Jurkat, Clone E6-1 (cell line): Measurements from ENCODE around the gene LRSAM1.
A peak's percentile ranks its signal among the peaks of the same experiment; 100 is the strongest.

Source experiments
- DNase-seq: peaks from one replicate; pipeline ENCODE4 v3.0.0-alpha.2; 2011; ENCODE audit warnings: low read depth, low spot score
- H3K4me3 ChIP-seq: 2 replicates; pipeline ENCODE4 v1.5.1; 2011; ENCODE audit warnings: mild to moderate bottlenecking, low read length, control low read depth, moderate library complexity

The LRSAM1 gene

GRCh38 chr9:127525401-127526188 is 74.3 kb downstream of the LRSAM1 start:
- peak; percentile 24 for DNase-seq
- no peak overlapping the region for H3K4me3 ChIP-seq

GRCh38 chr9:127526655-127527559 is 75.6 kb downstream of the LRSAM1 start:
- H3K4me3 ChIP-seq: no peak overlapping the region
- DNase-seq: no peak

- no peak overlapping the region for H3K4me3 ChIP-seq
- no peak for DNase-seq
Observed at GRCh38 chr9:127527560-127528268, 76.4 kb downstream of the LRSAM1 start.

- no peak for DNase-seq
- H3K4me3 ChIP-seq: no peak overlapping the region
Observed at GRCh38 chr9:127528422-127529251, 77.3 kb downstream of the LRSAM1 start.

GRCh38 chr9:127529671-127530070 is 78.4 kb downstream of the LRSAM1 start:
- DNase-seq: no peak
- H3K4me3 ChIP-seq: no peak overlapping the region

GRCh38 chr9:127530206-127530941 is 79.1 kb downstream of the LRSAM1 start:
- H3K4me3 ChIP-seq: no peak overlapping the region
- no peak for DNase-seq

GRCh38 chr9:127531676-127532075 is 80.4 kb downstream of the LRSAM1 start:
- no peak for DNase-seq
- no peak overlapping the region for H3K4me3 ChIP-seq

- no peak for DNase-seq
Observed at GRCh38 chr9:127534250-127534906, 83.1 kb downstream of the LRSAM1 start.

GRCh38 chr9:127534931-127535330 is 83.6 kb downstream of the LRSAM1 start:
- no peak overlapping the region for H3K4me3 ChIP-seq
- DNase-seq: no peak

More at GRCh38 chr9:127534250-127534906, 83.1 kb downstream of the LRSAM1 start:
- no peak overlapping the region for H3K4me3 ChIP-seq

- H3K4me3 ChIP-seq: no peak overlapping the region
- no peak for DNase-seq
Observed at GRCh38 chr9:127535396-127535795, 84.1 kb downstream of the LRSAM1 start.

- no peak overlapping the region for H3K4me3 ChIP-seq
- no peak for DNase-seq
Observed at GRCh38 chr9:127535834-127536233, 84.5 kb downstream of the LRSAM1 start.

- DNase-seq: no peak
- no peak overlapping the region for H3K4me3 ChIP-seq
Observed at GRCh38 chr9:127536499-127536898, 85.2 kb downstream of the LRSAM1 start.

GRCh38 chr9:127537014-127537413 is 85.7 kb downstream of the LRSAM1 start:
- no peak for DNase-seq
- no peak overlapping the region for H3K4me3 ChIP-seq

- no peak overlapping the region for H3K4me3 ChIP-seq
- DNase-seq: no peak
Observed at GRCh38 chr9:127537792-127538191, 86.5 kb downstream of the LRSAM1 start.

- DNase-seq: no peak
- no peak overlapping the region for H3K4me3 ChIP-seq
Observed at GRCh38 chr9:127538849-127539258, 87.5 kb downstream of the LRSAM1 start.

- no peak for DNase-seq
- H3K4me3 ChIP-seq: no peak overlapping the region
Observed at GRCh38 chr9:127539259-127539981, 88.1 kb downstream of the LRSAM1 start.
